ENCODE data around the gene STK38. TPM values are rescaled to one million over a fixed set of nuclear protein-coding genes. Genes with fewer than 3 reads are reported as not detected.
"Not testable (repeated sequence)": the region's sequence is repeated elsewhere in the genome, so short reads cannot be mapped to it uniquely, and the experiment has no call there.

STK38 gene
- total and polyA plus RNA-seq, 2 of the 4 experiments (the other 2 are of a cell fraction): 10.6 to 19.7 TPM

DNA sequence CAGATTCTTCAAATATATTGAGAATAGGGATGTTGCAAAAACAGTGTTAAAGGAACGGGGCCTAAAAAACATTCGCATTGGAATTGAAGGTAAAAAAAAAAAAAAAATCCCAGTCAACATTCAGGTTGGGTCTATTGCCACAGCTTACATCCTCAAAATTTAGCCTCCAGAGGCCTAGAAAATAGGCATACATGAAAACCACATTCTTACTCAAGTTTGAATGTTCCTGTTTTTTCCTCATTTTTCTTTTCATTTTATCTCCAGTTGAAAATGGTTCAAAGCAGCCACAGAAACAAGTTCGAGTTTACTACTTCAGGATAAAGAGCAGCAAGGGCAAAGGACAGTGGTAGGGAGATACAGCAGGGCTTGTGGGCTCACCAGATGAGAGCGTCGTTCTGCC, 62.5 kb downstream of the STK38 start:
- H2BK15ac ChIP-seq (ENCODE audit: low read depth, low read length): no peak overlapping the region
- no peak overlapping the region for H3K27ac ChIP-seq (ENCODE audit: insufficient read depth, low read length)
- no peak overlapping the region for H4K5ac ChIP-seq (ENCODE audit: low read depth, low read length)
- H3K9me3 ChIP-seq (ENCODE audit: control insufficient read depth, insufficient read depth, low read length): no peaks in the 10 kb centered on the region
- H2BK20ac ChIP-seq (ENCODE audit: low read depth, low read length): no peak overlapping the region
- no peak overlapping the region for H2AK9ac ChIP-seq (replicated peaks; ENCODE audit: low read depth, low read length, poor library complexity)
- no peaks in the 10 kb centered on the region for H3K27me3 ChIP-seq (ENCODE audit: control insufficient read depth, insufficient read depth, low read length)
- H3K9me1 ChIP-seq (ENCODE audit: insufficient read depth, low read length): peaks cover 10% of the 10 kb centered on the region
- no TSS peak for BruUV-seq (replicated peaks)
- H4K91ac ChIP-seq (ENCODE audit: insufficient read depth, low read depth, low read length): no peak overlapping the region
- intact Hi-C loops (cut with micrococcal nuclease): no loop called here
- H2AK5ac ChIP-seq (ENCODE audit: low read depth, low read length): no peak overlapping the region
- ATAC-seq (ENCODE audit: low read depth) (no peak), DNase-seq (no peak)
- CTCF ChIA-PET: interaction anchor here (0.6 kb wide), 1 partner anchor 658 kb away, joined by 4 read pairs; no protein-coding TSS in a partner anchor
- H3K36me3 ChIP-seq (ENCODE audit: control insufficient read depth, insufficient read depth, low read length): peaks cover 36% of the 10 kb centered on the region
- no peak overlapping the region for H3K4ac ChIP-seq (ENCODE audit: low read depth, low read length)
- in situ Hi-C loops (cut with MboI; ENCODE audit: low sequenced_read_pairs): no loop called here
- no peak overlapping the region for H2BK120ac ChIP-seq (ENCODE audit: low read depth, low read length)
- TF ChIP-seq CHD1 (IDR thresholded peaks at IDR 0.05; ENCODE audit: low read depth, low read length) (no peak), RAD21 (IDR thresholded peaks at IDR 0.05; ENCODE audit: low read length) (no peak), POLR2A (IDR thresholded peaks at IDR 0.05; ENCODE audit: low read depth, low read length) (no peak), BHLHE40 (IDR thresholded peaks at IDR 0.05; ENCODE audit: low read depth, low read length) (no peak), FOS (IDR thresholded peaks at IDR 0.05; ENCODE audit: low read depth, low read length) (no peak)
- TF ChIP-seq, protein P1, sequence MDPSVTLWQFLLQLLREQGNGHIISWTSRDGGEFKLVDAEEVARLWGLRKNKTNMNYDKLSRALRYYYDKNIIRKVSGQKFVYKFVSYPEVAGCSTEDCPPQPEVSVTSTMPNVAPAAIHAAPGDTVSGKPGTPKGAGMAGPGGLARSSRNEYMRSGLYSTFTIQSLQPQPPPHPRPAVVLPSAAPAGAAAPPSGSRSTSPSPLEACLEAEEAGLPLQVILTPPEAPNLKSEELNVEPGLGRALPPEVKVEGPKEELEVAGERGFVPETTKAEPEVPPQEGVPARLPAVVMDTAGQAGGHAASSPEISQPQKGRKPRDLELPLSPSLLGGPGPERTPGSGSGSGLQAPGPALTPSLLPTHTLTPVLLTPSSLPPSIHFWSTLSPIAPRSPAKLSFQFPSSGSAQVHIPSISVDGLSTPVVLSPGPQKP (IDR thresholded peaks at IDR 0.05; ENCODE audit: borderline replicate concordance, low read depth, low read length): no peak
- no peak overlapping the region for H3K56ac ChIP-seq (ENCODE audit: extremely low read depth, insufficient read depth, low read length)
- H3K9ac ChIP-seq (ENCODE audit: low read depth, low read length): no peak overlapping the region
- 100% methylated on average over 2 of the region's 5 CpGs; no CpG with 5 or more reads in 1 of the 2 experiments for WGBS, 2 experiments (ENCODE audit: extremely low coverage in 2 of 2, insufficient read length in 1 of 2)
- H3K4me3 ChIP-seq (ENCODE audit: insufficient read depth, low read depth, low read length): no peak overlapping the region
- H4K20me1 ChIP-seq (ENCODE audit: insufficient read depth, low read length): peaks cover 4% of the 10 kb centered on the region; the same call in 1 of the 2 replicates
- H3K23ac ChIP-seq (ENCODE audit: low read depth, low read length): no peak overlapping the region
- H3K14ac ChIP-seq (replicated peaks; ENCODE audit: low read depth, low read length): no peak overlapping the region
- H2BK5ac ChIP-seq (ENCODE audit: low read depth, low read length, poor library complexity, severe bottlenecking): no peak overlapping the region
- dilution Hi-C loops (cut with HindIII; ENCODE audit: low sequenced_read_pairs, unreplicated experiment): no loop called here
- no peak overlapping the region for H3K4me2 ChIP-seq (ENCODE audit: low read depth, low read length)
- H4K8ac ChIP-seq (ENCODE audit: low read depth in 2 of 2, low read length in 2 of 2): no peak overlapping the region
- H2AFZ ChIP-seq (replicated peaks; ENCODE audit: low read length, poor library complexity): no peak overlapping the region
- peaks cover 8% of the 10 kb centered on the region for H3K4me1 ChIP-seq (ENCODE audit: control insufficient read depth, insufficient read depth, low read length)
- POLR2A ChIA-PET (ENCODE audit: unreplicated experiment): no interaction called here
- H3K18ac ChIP-seq (ENCODE audit: low read depth, low read length): no peak overlapping the region
- peaks cover 13 to 46% of the 10 kb centered on the region in 2 experiments for H3K79me1 ChIP-seq (ENCODE audit: low read depth in 1 of 2, low read length in 2 of 2)

DNA sequence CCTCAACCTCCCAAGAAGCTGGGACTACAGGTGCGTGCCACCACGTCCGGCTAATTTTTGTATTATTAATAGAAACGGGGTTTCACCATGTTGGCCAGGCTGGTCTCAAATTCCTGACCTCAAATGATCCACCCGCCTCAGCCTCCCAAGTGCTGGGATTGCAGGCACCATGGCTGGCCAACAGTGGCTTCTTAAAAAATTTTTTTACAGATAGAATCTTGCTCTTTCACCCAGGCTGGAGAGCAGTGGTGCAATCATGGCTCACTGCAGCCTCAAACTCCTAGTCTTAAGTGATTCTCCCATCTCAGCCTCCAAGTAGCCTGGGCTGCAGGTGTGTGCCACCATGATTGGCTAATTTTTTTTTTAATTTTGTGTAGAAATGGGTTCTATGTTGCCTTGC, 64.0 kb downstream of the STK38 start:
- intact Hi-C loops (cut with micrococcal nuclease); dilution Hi-C loops (cut with HindIII; ENCODE audit: low sequenced_read_pairs, unreplicated experiment); ATAC-seq (ENCODE audit: low read depth): not testable (repeated sequence)

More for the DNA sequence above, 64.0 kb downstream of the STK38 start:
- H3K18ac ChIP-seq (ENCODE audit: low read depth, low read length); H4K5ac ChIP-seq (ENCODE audit: low read depth, low read length); H4K91ac ChIP-seq (ENCODE audit: insufficient read depth, low read depth, low read length); H2BK5ac ChIP-seq (ENCODE audit: low read depth, low read length, poor library complexity, severe bottlenecking); H3K56ac ChIP-seq (ENCODE audit: extremely low read depth, insufficient read depth, low read length); H3K14ac ChIP-seq (replicated peaks; ENCODE audit: low read depth, low read length); POLR2A ChIA-PET (ENCODE audit: unreplicated experiment); BruUV-seq (replicated peaks); H3K4me1 ChIP-seq (ENCODE audit: control insufficient read depth, insufficient read depth, low read length); H3K9ac ChIP-seq (ENCODE audit: low read depth, low read length); H2BK20ac ChIP-seq (ENCODE audit: low read depth, low read length); H3K4me2 ChIP-seq (ENCODE audit: low read depth, low read length); H4K20me1 ChIP-seq (ENCODE audit: insufficient read depth, low read length); H2AK5ac ChIP-seq (ENCODE audit: low read depth, low read length); H3K9me3 ChIP-seq (ENCODE audit: control insufficient read depth, insufficient read depth, low read length); H3K27ac ChIP-seq (ENCODE audit: insufficient read depth, low read length); H3K23ac ChIP-seq (ENCODE audit: low read depth, low read length); H2AK9ac ChIP-seq (replicated peaks; ENCODE audit: low read depth, low read length, poor library complexity); DNase-seq; H3K27me3 ChIP-seq (ENCODE audit: control insufficient read depth, insufficient read depth, low read length); H4K8ac ChIP-seq (ENCODE audit: low read depth in 2 of 2, low read length in 2 of 2); H2BK15ac ChIP-seq (ENCODE audit: low read depth, low read length); H2BK120ac ChIP-seq (ENCODE audit: low read depth, low read length); H2AFZ ChIP-seq (replicated peaks; ENCODE audit: low read length, poor library complexity); H3K4me3 ChIP-seq (ENCODE audit: insufficient read depth, low read depth, low read length); in situ Hi-C loops (cut with MboI; ENCODE audit: low sequenced_read_pairs); H3K4ac ChIP-seq (ENCODE audit: low read depth, low read length); CTCF ChIA-PET: not testable (repeated sequence)
- peaks cover 10% of the 10 kb centered on the region for H3K9me1 ChIP-seq (ENCODE audit: insufficient read depth, low read length)
- peaks cover 17 to 43% of the 10 kb centered on the region in 2 experiments for H3K79me1 ChIP-seq (ENCODE audit: low read depth in 1 of 2, low read length in 2 of 2)
- H3K36me3 ChIP-seq (ENCODE audit: control insufficient read depth, insufficient read depth, low read length): peaks cover 34% of the 10 kb centered on the region
- WGBS, 2 experiments (ENCODE audit: extremely low coverage in 2 of 2, insufficient read length in 1 of 2): 100% methylated on average over 1 of the region's 5 CpGs; no CpG with 5 or more reads in 1 of the 2 experiments
